Skin epidermis (tissue), 12 donors: Measurements from ENCODE around the gene FRMPD1.
"Not testable (repeated sequence)": the region's sequence is repeated elsewhere in the genome, so short reads cannot be mapped to it uniquely, and the experiment has no call there.

ENCODE experiments used
- H3K27ac ChIP-seq, 21 experiments: fragments of 200-600 bp; sonication (generic) in 11 of 21; one replicate each; pipeline ENCODE4 v1.5.0; 2020; ENCODE audit warnings: mild to moderate bottlenecking in 3 of 21, inconsistent platforms in 2 of 21, moderate library complexity in 2 of 21
- H3K4me3 ChIP-seq, 7 experiments: fragments of 200-600 bp; sonication (generic) in 2 of 7; one replicate each; pipeline ENCODE4 v1.5.0; 2020; ENCODE audit warnings: inconsistent platforms in 2 of 7, mild to moderate bottlenecking in 2 of 7, moderate library complexity in 1 of 7

Gene FRMPD1

GRCh38 chr9:37730256-37730655, 79.5 kb downstream of the FRMPD1 start:
- no peak overlapping the region for H3K27ac ChIP-seq

GRCh38 chr9:37730839-37731238, 80.1 kb downstream of the FRMPD1 start:
- H3K4me3 ChIP-seq: no peak overlapping the region

More at GRCh38 chr9:37730256-37730655, 79.5 kb downstream of the FRMPD1 start:
- H3K4me3 ChIP-seq: no peak overlapping the region

GRCh38 chr9:37732086-37732741, 81.5 kb downstream of the FRMPD1 start:
- H3K27ac ChIP-seq: no peak overlapping the region
- H3K4me3 ChIP-seq: no peak overlapping the region

More at GRCh38 chr9:37730839-37731238, 80.1 kb downstream of the FRMPD1 start:
- no peak overlapping the region for H3K27ac ChIP-seq

GRCh38 chr9:37732952-37733351, 82.2 kb downstream of the FRMPD1 start:
- Histone ChIP-seq H3K27ac (no peak overlapping the region), H3K4me3 (no peak overlapping the region)

- H3K27ac ChIP-seq: no peak overlapping the region
- H3K4me3 ChIP-seq: no peak overlapping the region
Observed at GRCh38 chr9:37739222-37739621, 88.5 kb downstream of the FRMPD1 start.

- Histone ChIP-seq H3K4me3 (no peak overlapping the region), H3K27ac (no peak overlapping the region)
Observed at GRCh38 chr9:37740128-37740527, 89.4 kb downstream of the FRMPD1 start.

- H3K4me3 ChIP-seq: no peak overlapping the region
- H3K27ac ChIP-seq: no peak overlapping the region
Observed at GRCh38 chr9:37740631-37741328, 90.0 kb downstream of the FRMPD1 start.

- Histone ChIP-seq H3K27ac (no peak overlapping the region), H3K4me3 (no peak overlapping the region)
Observed at GRCh38 chr9:37745970-37746369, 95.2 kb downstream of the FRMPD1 start.

- Histone ChIP-seq H3K27ac (no peak overlapping the region), H3K4me3 (no peak overlapping the region)
Observed at GRCh38 chr9:37746448-37747270, 95.9 kb downstream of the FRMPD1 start.

- H3K4me3 ChIP-seq: no peak overlapping the region
- no peak overlapping the region for H3K27ac ChIP-seq
Observed at GRCh38 chr9:37747271-37747753, 96.6 kb downstream of the FRMPD1 start.

- no peak overlapping the region for H3K27ac ChIP-seq
Observed at GRCh38 chr9:37749129-37749528, 98.4 kb downstream of the FRMPD1 start.

GRCh38 chr9:37751186-37751585, 100.4 kb downstream of the FRMPD1 start:
- Histone ChIP-seq H3K4me3 (no peak overlapping the region), H3K27ac (no peak overlapping the region)

More at GRCh38 chr9:37749129-37749528, 98.4 kb downstream of the FRMPD1 start:
- H3K4me3 ChIP-seq: no peak overlapping the region

GRCh38 chr9:37751704-37752103, 101.0 kb downstream of the FRMPD1 start:
- H3K4me3 ChIP-seq, H3K27ac ChIP-seq: not testable (repeated sequence)

- not testable (repeated sequence) for H3K4me3 ChIP-seq, H3K27ac ChIP-seq
Observed at GRCh38 chr9:37752112-37752511, 101.4 kb downstream of the FRMPD1 start.

GRCh38 chr9:37752642-37753488, 102.1 kb downstream of the FRMPD1 start:
- H3K27ac ChIP-seq: peak overlapping the region in 12 of 21 experiments; percentile 84 to 93 (median 89)
- peak overlapping the region; percentile 58 to 82 (median 76) for H3K4me3 ChIP-seq

- H3K27ac ChIP-seq: peak within 1 kb of the TSS; percentile 48 to 93 (median 89)
- H3K4me3 ChIP-seq: peak within 1 kb of the TSS; percentile 58 to 82 (median 76)
Observed at GRCh38 chr9:37753489-37754190, 102.9 kb downstream of the FRMPD1 start, which contains the start of gene TRMT10B. TSS of gene TRMT10B (plus strand) at chr9:37753805. CDS start at chr9:37761932, 8,127 bp downstream.

- Histone ChIP-seq H3K4me3 (no peak overlapping the region), H3K27ac (no peak overlapping the region)
Observed at GRCh38 chr9:37758747-37759146, 108.0 kb downstream of the FRMPD1 start.

GRCh38 chr9:37760416-37761161, 109.8 kb downstream of the FRMPD1 start:
- no peak overlapping the region for H3K4me3 ChIP-seq

More at GRCh38 chr9:37760416-37761161, 109.8 kb downstream of the FRMPD1 start:
- no peak overlapping the region for H3K27ac ChIP-seq
